GM19455 (cell line): Measurements from ENCODE around the gene C5orf47.

Experiments used
- ATAC-seq: cut with Tn5 transposase; IDR thresholded peaks from one replicate; pipeline ENCODE4 v1.9.1; 2021; ENCODE audit not compliant: unreplicated experiment

C5orf47 gene

DNA sequence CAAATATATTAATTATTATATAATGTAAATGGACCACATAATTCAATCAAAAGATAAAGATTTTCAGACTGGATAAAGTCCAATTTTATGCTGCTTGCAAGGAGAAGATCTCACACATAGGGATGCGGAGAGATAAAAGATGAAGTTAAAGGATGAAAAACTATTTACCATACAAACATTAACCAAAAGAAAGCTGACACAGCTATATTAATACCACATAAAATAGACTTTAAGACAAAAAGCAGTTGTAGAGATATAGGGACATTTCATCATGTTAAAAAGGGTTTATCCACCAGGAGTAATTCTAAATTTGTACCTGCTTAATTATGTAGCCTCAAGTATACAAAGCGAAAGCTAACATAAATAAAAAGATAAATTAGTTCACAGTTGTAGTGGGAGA is 41.3 kb downstream of the C5orf47 start:
- ATAC-seq = no peak

DNA sequence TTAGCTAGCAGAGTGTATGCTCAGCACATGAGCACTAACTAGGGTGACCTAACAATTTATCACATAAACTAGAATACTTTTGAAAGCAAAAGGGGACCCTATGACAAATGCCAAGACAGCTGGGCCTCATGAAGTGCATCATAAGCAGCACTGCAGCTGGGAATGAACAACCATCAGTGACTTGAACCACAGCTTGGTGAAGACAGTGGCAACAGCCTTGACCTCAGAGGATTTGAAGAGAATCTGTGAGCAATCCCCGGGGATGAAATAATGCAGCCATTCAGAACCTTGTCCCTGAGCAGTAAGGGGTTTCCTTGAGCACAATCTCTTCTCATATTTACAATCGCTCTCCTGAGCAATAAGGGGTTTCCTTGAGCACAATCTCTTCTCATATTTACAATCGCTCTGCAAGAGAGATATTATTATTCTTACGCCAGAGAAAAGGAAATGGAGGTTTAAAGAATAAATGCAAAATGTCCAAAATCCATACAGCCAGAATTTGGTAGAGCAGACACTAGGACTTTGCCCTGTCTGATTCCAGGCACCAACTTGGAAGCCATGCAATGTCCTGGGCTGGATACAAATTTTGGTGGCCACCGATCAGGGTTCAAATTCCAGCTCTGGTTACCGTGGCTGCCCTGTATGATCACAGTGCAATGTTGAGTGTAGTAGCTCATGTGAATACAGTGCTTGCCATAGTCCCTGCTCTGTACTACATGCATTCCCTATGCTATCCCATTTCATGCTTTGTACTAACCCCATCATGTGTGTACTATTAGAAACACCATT is 55.7 kb downstream of the C5orf47 start:
- ATAC-seq = no peak

DNA sequence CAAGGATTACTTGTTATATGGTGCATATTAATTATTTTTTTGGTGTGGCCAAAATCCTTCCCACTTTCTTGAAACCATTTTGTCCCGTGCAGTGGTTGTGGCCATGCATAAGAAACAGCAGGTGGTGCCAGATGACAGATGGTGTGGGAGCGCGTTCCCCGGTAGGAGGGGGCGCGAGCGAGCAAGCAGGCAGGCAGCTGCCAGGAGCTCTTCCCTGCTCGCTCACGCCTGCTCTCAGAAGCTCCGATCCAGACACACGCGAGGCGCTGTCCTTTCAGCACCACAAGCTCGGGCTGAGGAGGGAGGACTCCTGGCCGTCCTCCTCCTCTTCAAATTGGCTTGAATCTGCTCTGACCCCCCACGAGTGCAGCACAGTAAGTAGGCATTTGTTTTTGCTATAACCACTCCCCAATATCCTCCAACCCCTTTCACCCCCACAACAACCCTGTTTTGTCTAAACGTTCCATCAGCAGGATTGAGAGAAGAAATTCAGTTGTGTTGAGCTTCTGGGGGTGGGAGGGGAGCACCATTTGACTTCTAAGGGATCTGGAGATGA is 56.6 kb downstream of the C5orf47 start, which contains the start of gene NSG2:
Gene NSG2 (plus strand): TSS at position 237 of the 556 bp plus-strand sequence. CDS start 1,050 bp downstream, outside the sequence.
- peak; percentile 94 for ATAC-seq

GRCh38 chr5:174046558-174046957 is 57.6 kb downstream of the C5orf47 start:
- no peak for ATAC-seq

GRCh38 chr5:174047472-174048099 is 58.6 kb downstream of the C5orf47 start:
- ATAC-seq = no peak

DNA sequence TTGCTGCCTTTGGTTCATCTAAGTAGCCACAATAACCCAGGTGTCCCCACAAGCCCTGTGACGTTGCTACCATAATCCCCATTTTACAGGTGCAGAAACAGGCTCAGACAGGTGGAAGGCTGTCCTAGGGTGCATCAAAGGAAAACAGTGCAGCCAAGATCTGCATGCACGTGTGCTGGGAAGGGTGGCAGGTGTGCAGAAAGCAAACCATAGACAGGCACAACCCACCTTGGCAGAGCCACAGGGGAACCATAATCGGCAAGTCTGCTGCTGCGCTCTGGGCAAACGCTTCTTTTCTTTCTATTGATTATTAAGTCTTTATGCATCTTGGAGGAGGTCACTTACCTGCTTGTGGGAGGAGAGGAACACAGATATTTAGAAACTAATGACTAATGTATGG is 63.7 kb downstream of the C5orf47 start:
- no peak for ATAC-seq

DNA sequence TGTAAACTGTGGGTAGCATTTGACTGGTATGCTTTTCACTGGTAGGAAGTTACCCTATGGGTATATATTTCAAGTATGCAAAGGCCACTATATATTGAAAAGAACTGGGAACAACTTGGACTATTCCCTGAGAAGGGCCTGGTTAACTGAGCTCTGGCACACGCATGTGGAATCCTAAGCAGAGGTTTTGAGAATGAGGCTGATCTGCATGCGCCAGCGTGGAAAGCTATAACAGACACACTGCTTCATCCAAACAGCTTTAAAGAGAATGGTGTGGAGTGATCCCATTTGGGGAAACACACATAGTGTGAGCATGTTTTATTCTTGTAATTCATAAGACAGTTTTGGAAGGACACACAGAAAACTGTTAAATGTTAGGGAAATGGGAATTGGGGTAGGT is 64.9 kb downstream of the C5orf47 start:
- ATAC-seq = no peak
